Measurements from ENCODE around the gene SNHG17. TPM values are rescaled to one million over a fixed set of nuclear protein-coding genes. Genes with fewer than 3 reads are reported as not detected.

SNHG17 gene
- total and polyA plus RNA-seq, 12 donors: 6.4 to 68.0 (median 22.3) TPM

DNA sequence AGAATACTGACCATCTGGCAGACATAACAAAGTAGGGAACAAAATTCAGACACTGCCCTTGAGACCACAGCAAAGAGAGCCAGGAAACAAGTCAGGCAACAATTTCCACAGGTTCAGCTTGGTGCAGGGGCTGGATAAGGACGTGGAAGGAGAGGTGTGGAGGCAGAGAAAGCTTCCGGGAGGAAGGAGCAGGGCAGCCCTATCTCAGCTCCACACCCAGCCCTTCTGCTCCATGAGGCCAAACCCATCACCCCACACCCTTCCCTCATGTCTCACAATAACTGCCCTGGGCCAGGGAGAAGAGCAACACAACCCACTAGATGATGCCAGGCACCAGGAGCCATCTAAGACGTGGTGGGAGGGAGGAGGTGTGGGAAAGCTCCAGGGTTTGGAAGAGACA is 5.8 kb downstream of the SNHG17 start:
- Histone ChIP-seq H3K9me3 (replicated peaks in 1 of 3) (no peaks in the 10 kb centered on the region), H3K4me3 (no peak overlapping the region), H3K27me3 (no peaks in the 10 kb centered on the region), H3K27ac (no peak overlapping the region), H3K4me1 (replicated peaks in 1 of 2) (peaks cover 6 to 34% of the 10 kb centered on the region in 2 donors), H3K36me3 (replicated peaks in 1 of 2) (peaks cover 0 to 93% of the 10 kb centered on the region in 2 donors)
- intact Hi-C loops (cut with DNase I): no loop called here
- TF ChIP-seq POLR2A (IDR thresholded peaks at IDR 0.05): no peak
- TF ChIP-seq, protein P1, sequence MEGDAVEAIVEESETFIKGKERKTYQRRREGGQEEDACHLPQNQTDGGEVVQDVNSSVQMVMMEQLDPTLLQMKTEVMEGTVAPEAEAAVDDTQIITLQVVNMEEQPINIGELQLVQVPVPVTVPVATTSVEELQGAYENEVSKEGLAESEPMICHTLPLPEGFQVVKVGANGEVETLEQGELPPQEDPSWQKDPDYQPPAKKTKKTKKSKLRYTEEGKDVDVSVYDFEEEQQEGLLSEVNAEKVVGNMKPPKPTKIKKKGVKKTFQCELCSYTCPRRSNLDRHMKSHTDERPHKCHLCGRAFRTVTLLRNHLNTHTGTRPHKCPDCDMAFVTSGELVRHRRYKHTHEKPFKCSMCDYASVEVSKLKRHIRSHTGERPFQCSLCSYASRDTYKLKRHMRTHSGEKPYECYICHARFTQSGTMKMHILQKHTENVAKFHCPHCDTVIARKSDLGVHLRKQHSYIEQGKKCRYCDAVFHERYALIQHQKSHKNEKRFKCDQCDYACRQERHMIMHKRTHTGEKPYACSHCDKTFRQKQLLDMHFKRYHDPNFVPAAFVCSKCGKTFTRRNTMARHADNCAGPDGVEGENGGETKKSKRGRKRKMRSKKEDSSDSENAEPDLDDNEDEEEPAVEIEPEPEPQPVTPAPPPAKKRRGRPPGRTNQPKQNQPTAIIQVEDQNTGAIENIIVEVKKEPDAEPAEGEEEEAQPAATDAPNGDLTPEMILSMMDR (IDR thresholded peaks at IDR 0.05): no peak
- 81 to 97% (median 90%) methylated on average over 3 of the region's 3 CpGs for WGBS, 4 donors
- DNase-seq: no peak

DNA sequence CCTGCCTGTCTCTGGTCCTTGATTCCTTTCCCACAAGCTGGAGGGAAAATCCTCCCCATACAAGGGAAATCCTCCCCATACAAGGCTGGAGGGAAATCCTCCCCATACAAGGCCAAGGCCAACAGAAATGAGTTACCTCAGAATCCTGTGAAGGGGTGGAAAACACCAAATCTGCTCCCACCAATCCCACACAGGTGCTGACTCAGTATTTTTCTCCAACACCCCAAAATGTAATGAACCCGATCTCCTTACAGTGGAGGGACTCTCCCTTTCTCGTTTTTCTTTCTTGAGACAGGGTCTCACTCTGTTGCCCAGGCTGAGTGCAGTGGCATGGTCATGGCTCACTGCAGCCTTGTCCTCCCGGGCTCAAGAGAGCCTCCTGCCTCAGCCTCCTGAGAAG is 6.3 kb downstream of the SNHG17 start:
- no peak overlapping the region for H3K27ac ChIP-seq
- H3K27me3 ChIP-seq: no peaks in the 10 kb centered on the region
- DNase-seq: no peak
- H3K4me3 ChIP-seq: no peak overlapping the region
- TF ChIP-seq POLR2A (IDR thresholded peaks at IDR 0.05): no peak
- TF ChIP-seq, protein P1 (IDR thresholded peaks at IDR 0.05): no peak
- intact Hi-C loops (cut with DNase I): no loop called here
- H3K36me3 ChIP-seq (replicated peaks in 1 of 2): peaks cover 0 to 98% of the 10 kb centered on the region in 2 donors
- H3K4me1 ChIP-seq (replicated peaks in 1 of 2): peaks cover 3 to 29% of the 10 kb centered on the region in 2 donors
- H3K9me3 ChIP-seq (replicated peaks in 1 of 3): no peaks in the 10 kb centered on the region
- 94 to 95% (median 94%) methylated on average over 3 of the region's 3 CpGs for WGBS, 4 donors

DNA sequence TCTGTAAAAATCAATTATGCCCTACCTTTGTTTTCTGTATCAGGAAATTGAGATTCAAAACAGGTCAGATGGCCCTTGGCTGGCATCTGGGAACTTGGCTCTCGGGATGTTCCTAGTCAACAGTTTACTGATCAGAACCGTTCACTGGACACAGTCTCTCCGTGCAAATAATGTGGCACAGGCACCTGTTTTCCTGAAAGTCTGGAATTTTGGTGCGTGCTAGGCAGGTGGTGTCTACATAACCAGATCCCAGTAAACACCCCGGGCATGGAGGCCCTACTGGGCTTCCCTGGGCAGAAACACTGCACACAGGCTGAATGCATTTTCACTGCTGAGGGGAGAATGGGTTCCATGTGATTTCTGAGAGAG is 7.5 kb downstream of the SNHG17 start:
- Histone ChIP-seq H3K4me1 (replicated peaks in 1 of 2) (peaks cover 0 to 18% of the 10 kb centered on the region in 2 donors), H3K27me3 (no peaks in the 10 kb centered on the region), H3K9me3 (replicated peaks in 1 of 3) (no peaks in the 10 kb centered on the region), H3K4me3 (no peak overlapping the region), H3K27ac (peak overlapping the region in 1 of 5 donors; percentile 70), H3K36me3 (replicated peaks in 1 of 2) (peaks cover 0 to 99% of the 10 kb centered on the region in 2 donors)
- TF ChIP-seq, protein P1 (IDR thresholded peaks at IDR 0.05): no peak
- no peak for TF ChIP-seq POLR2A (IDR thresholded peaks at IDR 0.05)
- intact Hi-C loops (cut with DNase I): no loop called here
- 80 to 90% (median 82%) methylated on average over 5 of the region's 5 CpGs for WGBS, 4 donors
- no peak for DNase-seq

DNA sequence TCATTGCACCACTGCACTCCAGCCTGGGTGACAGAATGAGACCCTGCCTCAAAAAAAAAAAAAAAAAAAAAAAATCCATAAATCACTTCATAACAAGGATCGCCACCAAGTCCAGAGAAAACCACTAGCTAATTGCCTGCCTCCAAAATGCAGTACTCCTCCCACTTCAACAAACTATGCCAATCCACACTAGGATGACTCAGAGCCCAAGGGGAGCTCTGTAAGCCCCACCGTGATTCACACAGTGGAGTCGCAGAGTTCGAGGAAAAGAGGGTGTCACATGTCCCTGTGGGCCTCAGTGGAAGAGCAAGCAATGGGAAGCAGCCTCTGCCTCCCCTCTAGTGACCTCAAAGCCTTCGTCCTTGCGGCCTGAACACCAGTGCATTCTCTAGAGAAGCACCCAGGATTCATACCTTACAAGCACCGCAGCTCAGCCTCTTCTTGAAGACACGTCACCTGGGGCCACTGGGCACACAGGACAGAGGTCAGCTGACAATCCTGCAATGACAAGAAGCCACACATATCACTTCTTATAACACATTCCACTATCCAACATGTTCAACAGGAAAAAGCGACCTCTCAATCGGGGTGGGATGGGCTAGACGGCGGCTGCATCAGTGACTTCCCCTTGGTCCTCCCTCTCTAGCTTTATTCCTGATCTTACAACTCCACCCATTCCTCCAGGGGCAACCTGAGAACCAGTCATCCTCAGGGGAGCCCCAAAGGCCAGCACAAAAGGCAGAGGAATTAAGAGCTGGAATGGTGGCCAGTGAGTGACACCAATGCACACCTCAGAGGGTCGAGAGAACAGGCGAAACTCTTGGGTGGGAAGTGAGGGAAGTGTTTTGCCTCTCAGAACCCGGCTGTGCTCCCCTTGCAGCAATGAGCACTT is 8.9 kb downstream of the SNHG17 start:
- peak; percentile 60 to 90 (median 82) for DNase-seq
- H3K4me3 ChIP-seq: no peak overlapping the region
- 66 to 73% (median 68%) methylated on average over 15 of the region's 15 CpGs for WGBS, 4 donors
- H3K36me3 ChIP-seq (replicated peaks in 1 of 2): peaks cover 0 to 99% of the 10 kb centered on the region in 2 donors
- TF ChIP-seq, protein P1 (IDR thresholded peaks at IDR 0.05): no peak
- peak in 1 of 2 donors; percentile 30 for TF ChIP-seq POLR2A (IDR thresholded peaks at IDR 0.05)
- no peaks in the 10 kb centered on the region for H3K27me3 ChIP-seq
- H3K4me1 ChIP-seq (replicated peaks in 1 of 2): peaks cover 0 to 17% of the 10 kb centered on the region in 2 donors
- no peaks in the 10 kb centered on the region for H3K9me3 ChIP-seq (replicated peaks in 1 of 3)
- intact Hi-C loops (cut with DNase I): no loop called here
- H3K27ac ChIP-seq: peak overlapping the region in 3 of 5 donors; percentile 67 to 74 (median 70)
